GM23248 (cell line): Measurements from ENCODE around the gene ANKRD28. TPM values are rescaled to one million over a fixed set of nuclear protein-coding genes. Genes with fewer than 3 reads are reported as not detected.

Experiments used
- DNase-seq: peaks from one replicate; pipeline ENCODE4 v3.0.0-alpha.2; 2015
- H2AFZ ChIP-seq: fragments of 200-600 bp; sonication (generic); 2 replicates; pipeline ENCODE4 v1.6.1; 2016; ENCODE audit warnings: antibody characterized with exemption
- H3F3A ChIP-seq: fragments of 200-600 bp; sonication (generic); 2 replicates; pipeline ENCODE4 v1.6.1; 2016; ENCODE audit warnings: mild to moderate bottlenecking, antibody characterized with exemption, mixed run types; ENCODE audit not compliant: insufficient read depth
- H3K27ac ChIP-seq: fragments of 200-600 bp; sonication (generic); 2 replicates; pipeline ENCODE4 v1.5.1; 2016; ENCODE audit warnings: mild to moderate bottlenecking
- H3K27me3 ChIP-seq: fragments of 200-600 bp; sonication (generic); replicated peaks from 2 replicates; pipeline ENCODE4 v1.6.1; 2016; ENCODE audit warnings: mild to moderate bottlenecking; ENCODE audit not compliant: insufficient read depth
- H3K36me3 ChIP-seq: fragments of 200-600 bp; sonication (generic); 2 replicates; pipeline ENCODE4 v1.6.1; 2016; ENCODE audit warnings: low read depth, mild to moderate bottlenecking
- H3K4me1 ChIP-seq: fragments of 200-600 bp; sonication (generic); 2 replicates; pipeline ENCODE4 v1.6.1; 2016; ENCODE audit warnings: mild to moderate bottlenecking; ENCODE audit not compliant: insufficient read depth
- H3K4me2 ChIP-seq: fragments of 200-600 bp; sonication (generic); one replicate; pipeline ENCODE4 v1.6.1; 2016; ENCODE audit warnings: mild to moderate bottlenecking; ENCODE audit not compliant: unreplicated experiment
- H3K4me3 ChIP-seq: fragments of 200-600 bp; sonication (generic); 2 replicates; pipeline ENCODE4 v1.5.1; 2016; ENCODE audit warnings: mild to moderate bottlenecking
- H3K79me2 ChIP-seq: fragments of 200-600 bp; sonication (generic); 2 replicates; pipeline ENCODE4 v1.6.1; 2016; ENCODE audit warnings: mild to moderate bottlenecking; ENCODE audit not compliant: insufficient read depth
- H3K9ac ChIP-seq: fragments of 200-600 bp; sonication (generic); 2 replicates; pipeline ENCODE4 v1.6.1; 2016; ENCODE audit warnings: mild to moderate bottlenecking
- H3K9me2 ChIP-seq: fragments of 200-600 bp; sonication (generic); 2 replicates; pipeline ENCODE4 v1.6.1; 2016; ENCODE audit warnings: mixed run types, mild to moderate bottlenecking, moderate library complexity; ENCODE audit not compliant: insufficient read depth
- H3K9me3 ChIP-seq: fragments of 200-600 bp; sonication (generic); one replicate; pipeline ENCODE4 v1.6.1; 2017; ENCODE audit warnings: low read depth
- H4K20me1 ChIP-seq: fragments of 200-600 bp; sonication (generic); 2 replicates; pipeline ENCODE4 v1.6.0; 2016; ENCODE audit not compliant: insufficient read depth
- EZH2 ChIP-seq: fragments of 200-600 bp; sonication (generic); IDR thresholded peaks from 2 replicates; pipeline ENCODE4 v1.6.1; 2018; ENCODE audit warnings: antibody characterized with exemption, mild to moderate bottlenecking; ENCODE audit not compliant: insufficient read depth, poor library complexity, severe bottlenecking
- EZH2phosphoT487 ChIP-seq: fragments of 200-600 bp; sonication (generic); IDR thresholded peaks from 2 replicates; pipeline ENCODE4 v1.6.1; 2018; ENCODE audit warnings: antibody characterized with exemption, moderate library complexity, mild to moderate bottlenecking, low read depth; ENCODE audit not compliant: insufficient read depth
- WGBS, 2 experiments: methylation state at CpG; one replicate each; pipeline ENCODE4 v1.1.6; 2015 to 2017; ENCODE audit warnings: low lambda C conversion rate in 2 of 2, low coverage in 1 of 2; ENCODE audit errors: missing lambda C conversion rate in 2 of 2; 5-methylcytosine and 5-hydroxymethylcytosine counted together
- in situ Hi-C: fragments of 300-500 bp; cut with MboI; formaldehyde crosslinking; loops from 2 replicates; pipeline ENCODE4 v1.15.0; 2020
- polyA plus RNA-seq: library from polyadenylated mRNA; unstranded; fragments of >200 nt; fragmentation: Nextera tagmentation; extraction: Ambion mirVana; gene quantifications from 2 replicates; pipeline ENCODE4 v1.2.1, GENCODE V29; 2016
- total RNA-seq: library from RNA; depleted of rRNA; stranded (reverse); fragments of >200 nt; shearing (Covaris generic); gene quantifications from 2 replicates; pipeline ENCODE4 v1.2.3, GENCODE V29; 2014

ANKRD28 gene
- total and polyA plus RNA-seq, 2 experiments from 2014 or later = 23.1 to 55.6 TPM

DNA sequence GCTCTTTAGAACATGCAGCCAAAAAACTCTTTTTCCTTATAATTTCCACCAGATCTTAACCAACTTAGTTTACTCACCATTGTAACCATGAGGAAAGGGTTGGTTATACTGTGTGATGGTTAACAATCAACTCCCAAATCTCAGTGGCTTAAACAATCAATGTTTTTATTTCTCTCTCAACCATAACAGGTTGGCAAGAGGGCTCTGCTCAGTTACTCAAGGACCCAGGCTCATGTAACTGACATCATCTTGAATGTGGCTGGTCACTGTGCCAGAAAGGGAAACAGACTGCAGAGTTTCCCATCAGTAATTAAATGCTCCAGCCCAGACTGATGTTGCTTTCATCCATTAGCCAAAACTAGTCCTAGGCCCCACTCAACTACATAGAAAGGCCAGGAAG lies 69.0 kb downstream of the ANKRD28 start:
- in situ Hi-C loops = no loop called here
- Histone ChIP-seq H3K4me2 (no peak overlapping the region), H3K79me2 (0 out of 2 replicates have a peak, but pooled peaks cover 24% of the 10 kb centered on the region), H3K9me2 (no peaks in the 10 kb centered on the region), H3K36me3 (peaks cover 34% of the 10 kb centered on the region), H2AFZ (no peak overlapping the region), H3K27ac (no peak overlapping the region), H3F3A (0 out of 2 replicates have a peak, but pooled peaks cover 8% of the 10 kb centered on the region), H3K27me3 (no peaks in the 10 kb centered on the region), H3K9ac (no peak overlapping the region), H3K4me3 (no peak overlapping the region), H3K4me1 (peaks cover 25% of the 10 kb centered on the region), H4K20me1 (no peaks in the 10 kb centered on the region), H3K9me3 (no peaks in the 10 kb centered on the region)
- TF ChIP-seq EZH2 (no peak), EZH2phosphoT487 (no peak)
- no peak for DNase-seq

DNA sequence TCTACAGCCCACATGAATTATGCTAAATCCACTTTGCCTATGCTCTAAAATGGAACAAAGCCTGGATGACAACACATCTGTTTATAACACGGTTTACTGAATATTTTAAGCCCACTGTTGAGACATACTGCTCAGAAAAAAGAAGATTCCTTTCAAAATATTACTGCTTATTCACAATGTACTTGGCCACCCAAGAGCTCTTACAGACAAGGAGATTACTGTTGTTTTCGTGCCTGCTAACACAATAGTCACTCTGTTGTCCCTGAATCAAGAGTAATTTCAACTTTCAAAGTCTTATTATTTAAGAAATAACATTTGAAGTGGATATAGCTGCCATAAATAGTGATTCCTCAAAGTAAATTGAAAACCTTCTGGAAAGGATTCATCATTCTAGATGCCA lies 70.9 kb downstream of the ANKRD28 start:
- Histone ChIP-seq H3K9ac (no peak overlapping the region), H2AFZ (no peak overlapping the region), H3K36me3 (peaks cover 40% of the 10 kb centered on the region), H3K27me3 (no peaks in the 10 kb centered on the region), H3K4me3 (no peak overlapping the region), H3K79me2 (0 out of 2 replicates have a peak, but pooled peaks cover 25% of the 10 kb centered on the region), H3K27ac (no peak overlapping the region), H3F3A (0 out of 2 replicates have a peak, but pooled peaks cover 8% of the 10 kb centered on the region), H3K9me3 (no peaks in the 10 kb centered on the region), H3K9me2 (no peaks in the 10 kb centered on the region), H4K20me1 (no peaks in the 10 kb centered on the region), H3K4me1 (peaks cover 33% of the 10 kb centered on the region), H3K4me2 (no peak overlapping the region)
- in situ Hi-C loops = no loop called here
- no peak for TF ChIP-seq EZH2phosphoT487
- TF ChIP-seq EZH2 = no peak
- WGBS, 2 experiments = 94% methylated on average over 2 of the region's 2 CpGs
- no peak for DNase-seq

DNA sequence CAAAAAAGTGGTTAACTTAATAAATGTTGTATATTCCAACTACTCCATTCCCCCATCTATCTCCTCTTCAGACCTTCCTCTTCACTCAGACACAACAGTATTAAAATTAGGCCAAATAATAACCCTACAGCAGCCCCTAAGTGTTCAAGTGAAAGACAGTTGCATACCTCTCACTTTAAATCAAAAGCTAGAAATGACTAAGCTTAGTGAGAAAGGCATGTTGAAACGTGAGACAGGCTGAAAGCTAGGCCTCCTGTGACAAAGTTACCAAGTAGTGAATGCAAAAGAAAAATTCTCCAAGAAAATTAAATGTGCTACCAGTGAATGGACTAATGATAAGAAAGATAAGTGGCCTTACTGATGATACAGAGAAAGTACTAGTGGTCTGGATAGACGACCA lies 71.7 kb downstream of the ANKRD28 start:
- no peak for TF ChIP-seq EZH2phosphoT487
- TF ChIP-seq EZH2 = no peak

DNA sequence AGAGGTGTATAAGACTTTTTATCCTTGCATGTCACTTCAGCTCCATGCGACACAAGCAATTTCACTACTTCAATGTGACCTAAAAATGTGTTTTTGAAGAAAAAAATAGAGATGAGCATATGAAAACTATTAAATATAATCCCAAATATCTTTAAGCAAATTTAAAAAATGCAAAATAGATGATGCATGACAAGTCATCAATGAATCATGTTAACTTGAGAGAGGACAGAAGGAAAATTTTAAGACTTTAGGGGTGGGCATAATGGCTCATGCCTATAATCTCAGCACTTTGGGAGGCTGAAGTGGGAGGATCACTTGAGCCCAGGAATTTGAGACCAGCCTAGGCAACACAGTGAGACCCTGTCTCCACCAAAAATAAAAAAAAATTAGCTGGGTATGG lies 73.3 kb downstream of the ANKRD28 start:
- 0 out of 2 replicates have a peak, but pooled peaks cover 8% of the 10 kb centered on the region for H3F3A ChIP-seq
- H3K9me2 ChIP-seq = no peaks in the 10 kb centered on the region
- H4K20me1 ChIP-seq = no peaks in the 10 kb centered on the region
- no peak overlapping the region for H3K4me3 ChIP-seq
- H3K27ac ChIP-seq = no peak overlapping the region
- no peaks in the 10 kb centered on the region for H3K27me3 ChIP-seq
- no peak overlapping the region for H3K9ac ChIP-seq
- H2AFZ ChIP-seq = no peak overlapping the region
- peaks cover 33% of the 10 kb centered on the region for H3K4me1 ChIP-seq
- 98 to 100% methylated on average over 1 of the region's 1 CpG for WGBS, 2 experiments
- peaks cover 56% of the 10 kb centered on the region for H3K36me3 ChIP-seq
- peak; percentile 27 for DNase-seq
- no peak for TF ChIP-seq EZH2
- no peak for TF ChIP-seq EZH2phosphoT487
- no peak overlapping the region for H3K4me2 ChIP-seq
- in situ Hi-C loops = no loop called here
- H3K9me3 ChIP-seq = no peaks in the 10 kb centered on the region
- H3K79me2 ChIP-seq = peaks cover 35% of the 10 kb centered on the region

More for the DNA sequence above, 71.7 kb downstream of the ANKRD28 start:
- H3K4me2 ChIP-seq = no peak overlapping the region
- no peaks in the 10 kb centered on the region for H4K20me1 ChIP-seq
- peaks cover 44% of the 10 kb centered on the region for H3K36me3 ChIP-seq
- no peak overlapping the region for H3K9ac ChIP-seq
- 0 out of 2 replicates have a peak, but pooled peaks cover 8% of the 10 kb centered on the region for H3F3A ChIP-seq
- no peaks in the 10 kb centered on the region for H3K9me3 ChIP-seq
- DNase-seq = peak; percentile 54
- peaks cover 27% of the 10 kb centered on the region; the same call in 1 of the 2 replicates for H3K79me2 ChIP-seq
- 50 to 51% methylated on average over 2 of the region's 2 CpGs for WGBS, 2 experiments
- no peak overlapping the region for H3K4me3 ChIP-seq
- H3K27ac ChIP-seq = peak overlapping the region; percentile 14; the same call in 1 of the 2 replicates
- in situ Hi-C loops = no loop called here
- peaks cover 33% of the 10 kb centered on the region for H3K4me1 ChIP-seq
- H3K9me2 ChIP-seq = no peaks in the 10 kb centered on the region
- H3K27me3 ChIP-seq = no peaks in the 10 kb centered on the region
- no peak overlapping the region for H2AFZ ChIP-seq

DNA sequence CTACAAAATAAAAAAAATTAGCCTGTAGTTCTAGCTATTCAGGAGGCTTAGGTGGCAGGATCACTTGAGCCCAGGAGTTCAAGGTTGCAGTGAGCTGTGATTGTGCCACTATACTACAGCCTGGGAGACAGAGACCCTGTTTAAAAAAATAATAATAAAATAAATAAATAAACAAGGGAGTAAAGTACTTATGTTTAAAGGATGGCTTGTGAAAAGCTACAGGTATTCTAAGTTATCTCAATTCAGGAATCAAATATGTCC lies 74.2 kb downstream of the ANKRD28 start:
- Histone ChIP-seq H3F3A (0 out of 2 replicates have a peak, but pooled peaks cover 8% of the 10 kb centered on the region), H3K36me3 (peaks cover 58% of the 10 kb centered on the region), H2AFZ (no peak overlapping the region), H3K4me2 (no peak overlapping the region), H3K27me3 (no peaks in the 10 kb centered on the region), H3K4me1 (peaks cover 33% of the 10 kb centered on the region), H3K79me2 (peaks cover 40% of the 10 kb centered on the region), H3K27ac (peak overlapping the region; percentile 14; the same call in 1 of the 2 replicates), H3K9me3 (no peaks in the 10 kb centered on the region), H3K4me3 (no peak overlapping the region), H3K9ac (no peak overlapping the region), H4K20me1 (no peaks in the 10 kb centered on the region), H3K9me2 (no peaks in the 10 kb centered on the region)
- no peak for TF ChIP-seq EZH2phosphoT487
- no peak for TF ChIP-seq EZH2
- DNase-seq = no peak
- in situ Hi-C loops = no loop called here
